Measurements from ENCODE around the gene UNC5A.

The UNC5A gene

DNA sequence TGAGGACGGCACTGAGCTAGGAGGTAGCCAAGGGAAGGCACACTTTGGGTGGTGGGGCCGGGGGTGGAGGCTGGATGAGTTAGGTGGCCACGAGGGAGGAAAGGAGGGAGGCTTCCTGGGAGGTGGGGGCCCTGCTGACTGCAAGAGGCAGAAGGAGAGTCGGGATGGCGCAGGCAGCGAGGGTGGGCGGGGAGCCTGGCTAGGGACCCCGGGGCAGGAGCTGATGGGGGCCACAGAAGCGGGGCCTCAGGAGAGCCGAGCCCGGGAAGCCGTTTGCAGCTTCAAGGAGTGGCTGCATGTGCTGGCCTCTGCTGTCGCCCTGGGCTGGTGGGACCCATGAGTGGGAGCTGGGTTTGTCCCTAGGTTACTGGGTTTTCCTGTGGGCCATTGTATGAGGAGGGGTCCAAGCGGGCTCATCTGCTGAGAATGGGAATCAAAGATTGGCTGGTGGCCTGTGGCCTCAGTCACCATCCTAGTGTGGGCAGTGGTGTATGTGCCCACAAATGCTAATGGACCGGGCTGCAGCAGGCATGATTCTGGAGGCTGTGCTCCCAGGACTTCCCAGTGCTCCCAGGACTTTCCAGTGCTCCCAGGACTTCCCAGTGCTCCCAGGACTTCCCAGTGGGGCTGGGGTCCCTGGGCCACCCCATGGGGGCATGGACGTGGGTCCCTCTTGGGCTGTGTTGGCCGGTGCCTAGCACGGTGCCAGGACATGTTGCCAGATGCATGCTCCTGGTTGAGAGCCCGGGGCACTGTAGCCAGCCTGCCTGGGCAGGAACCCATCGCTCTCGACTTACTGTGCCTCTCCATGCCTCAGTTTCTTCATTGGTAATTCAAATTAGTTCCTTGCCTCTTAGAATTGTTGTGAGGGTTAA lies 40.2 kb downstream of the UNC5A start (continued):
- TF ChIP-seq, protein P1, sequence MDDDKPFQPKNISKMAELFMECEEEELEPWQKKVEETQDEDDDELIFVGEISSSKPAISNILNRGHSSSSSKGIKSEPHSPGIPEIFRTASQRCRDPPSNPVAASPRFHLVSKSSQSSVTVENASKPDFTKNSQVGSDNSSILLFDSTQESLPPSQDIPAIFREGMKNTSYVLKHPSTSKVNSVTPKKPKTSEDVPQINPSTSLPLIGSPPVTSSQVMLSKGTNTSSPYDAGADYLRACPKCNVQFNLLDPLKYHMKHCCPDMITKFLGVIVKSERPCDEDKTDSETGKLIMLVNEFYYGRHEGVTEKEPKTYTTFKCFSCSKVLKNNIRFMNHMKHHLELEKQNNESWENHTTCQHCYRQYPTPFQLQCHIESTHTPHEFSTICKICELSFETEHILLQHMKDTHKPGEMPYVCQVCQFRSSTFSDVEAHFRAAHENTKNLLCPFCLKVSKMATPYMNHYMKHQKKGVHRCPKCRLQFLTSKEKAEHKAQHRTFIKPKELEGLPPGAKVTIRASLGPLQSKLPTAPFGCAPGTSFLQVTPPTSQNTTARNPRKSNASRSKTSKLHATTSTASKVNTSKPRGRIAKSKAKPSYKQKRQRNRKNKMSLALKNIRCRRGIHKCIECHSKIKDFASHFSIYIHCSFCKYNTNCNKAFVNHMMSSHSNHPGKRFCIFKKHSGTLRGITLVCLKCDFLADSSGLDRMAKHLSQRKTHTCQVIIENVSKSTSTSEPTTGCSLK (tag by site-specific recombination; IDR thresholded peaks at IDR 0.05), result no peak
- TF ChIP-seq ZNF621 (tag by site-specific recombination; IDR thresholded peaks at IDR 0.05), result no peak
- no peak for TF ChIP-seq ZNF148 (tag by site-specific recombination; IDR thresholded peaks at IDR 0.05; ENCODE audit: borderline replicate concordance)
- no peak for TF ChIP-seq ZNF571 (tag by site-specific recombination; IDR thresholded peaks at IDR 0.05)

DNA sequence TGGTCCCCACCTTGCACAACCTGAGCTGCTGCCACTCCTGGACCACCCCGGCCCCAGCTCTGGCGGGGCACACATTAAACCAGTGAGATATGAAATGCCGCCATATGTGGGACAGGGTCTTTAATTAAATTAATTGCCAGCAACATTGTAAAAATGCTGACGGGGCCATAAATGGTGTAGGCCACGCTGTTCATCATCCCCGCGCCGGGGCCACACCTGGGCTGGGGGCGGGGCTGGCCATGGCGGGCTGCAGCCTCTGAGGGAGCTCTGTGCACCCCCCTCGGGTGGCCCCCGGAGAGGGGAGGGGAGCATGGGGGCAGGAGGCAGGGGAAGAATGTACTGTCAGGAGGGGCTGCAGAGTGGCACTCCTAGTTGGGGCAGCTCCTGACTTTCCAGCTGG lies 41.0 kb downstream of the UNC5A start:
- POLR2A ChIA-PET, result no interaction called here
- CTCF ChIA-PET, result interaction anchor here (2.0 kb wide), 1 partner anchor 191 kb away, joined by 4 read pairs; no protein-coding TSS in a partner anchor
- no peaks in the 10 kb centered on the region for H3K4me1 ChIP-seq (ENCODE audit: control insufficient read depth, insufficient read depth, low read length)
- no peaks in the 10 kb centered on the region for H3K36me3 ChIP-seq (ENCODE audit: control insufficient read depth in 2 of 2, insufficient read depth in 1 of 2, low read length in 2 of 2)
- TF ChIP-seq, protein P2, sequence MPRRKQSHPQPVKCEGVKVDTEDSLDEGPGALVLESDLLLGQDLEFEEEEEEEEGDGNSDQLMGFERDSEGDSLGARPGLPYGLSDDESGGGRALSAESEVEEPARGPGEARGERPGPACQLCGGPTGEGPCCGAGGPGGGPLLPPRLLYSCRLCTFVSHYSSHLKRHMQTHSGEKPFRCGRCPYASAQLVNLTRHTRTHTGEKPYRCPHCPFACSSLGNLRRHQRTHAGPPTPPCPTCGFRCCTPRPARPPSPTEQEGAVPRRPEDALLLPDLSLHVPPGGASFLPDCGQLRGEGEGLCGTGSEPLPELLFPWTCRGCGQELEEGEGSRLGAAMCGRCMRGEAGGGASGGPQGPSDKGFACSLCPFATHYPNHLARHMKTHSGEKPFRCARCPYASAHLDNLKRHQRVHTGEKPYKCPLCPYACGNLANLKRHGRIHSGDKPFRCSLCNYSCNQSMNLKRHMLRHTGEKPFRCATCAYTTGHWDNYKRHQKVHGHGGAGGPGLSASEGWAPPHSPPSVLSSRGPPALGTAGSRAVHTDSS (tag by site-specific recombination; IDR thresholded peaks at IDR 0.05), result no peak
- TF ChIP-seq ZNF404 (tag by site-specific recombination; IDR thresholded peaks at IDR 0.05) (no peak), ZNF2 (tag by site-specific recombination; IDR thresholded peaks at IDR 0.05) (no peak), ZFHX2 (tag by site-specific recombination; conservative IDR thresholded peaks at IDR 0.05) (0 out of 2 replicates have a peak, but pooled peaks have one; percentile 3), ZNF302 (tag by site-specific recombination; IDR thresholded peaks at IDR 0.05; ENCODE audit: low read depth) (no peak), HOXA7 (CRISPR knock-in tag; IDR thresholded peaks at IDR 0.05; ENCODE audit: borderline replicate concordance) (no peak)
- H3K4me3 ChIP-seq (ENCODE audit: low read depth, low read length), result no peak overlapping the region
- no peak overlapping the region for H3K27ac ChIP-seq (ENCODE audit: extremely low read depth, low read depth, low read length)
- H3K9me3 ChIP-seq (ENCODE audit: control insufficient read depth, insufficient read depth, low read depth, low read length), result no peaks in the 10 kb centered on the region

GRCh38 chr5:176851871-176852658 lies 41.7 kb downstream of the UNC5A start:
- H3K4me3 ChIP-seq (ENCODE audit: low read depth, low read length), result no peak overlapping the region
- H3K4me1 ChIP-seq (ENCODE audit: control insufficient read depth, insufficient read depth, low read length), result no peaks in the 10 kb centered on the region
- ChIA-PET CTCF (interaction anchor here (0.6 to 2.0 kb wide), 3 partner anchors 39 to 602 kb away, joined by 3 to 4 read pairs (median 3); no protein-coding TSS in a partner anchor), POLR2A (interaction anchor here (0.5 kb wide), 1 partner anchor 16 kb away, joined by 3 read pairs; no protein-coding TSS in a partner anchor)
- H3K27ac ChIP-seq (ENCODE audit: extremely low read depth, low read depth, low read length), result no peak overlapping the region
- no peaks in the 10 kb centered on the region for H3K36me3 ChIP-seq (ENCODE audit: control insufficient read depth in 2 of 2, insufficient read depth in 1 of 2, low read length in 2 of 2)
- H3K9me3 ChIP-seq (ENCODE audit: control insufficient read depth, insufficient read depth, low read depth, low read length), result no peaks in the 10 kb centered on the region
- TF ChIP-seq HOXA7 (CRISPR knock-in tag; IDR thresholded peaks at IDR 0.05; ENCODE audit: borderline replicate concordance), result no peak
- no peak for TF ChIP-seq ZNF16 (tag by site-specific recombination; IDR thresholded peaks at IDR 0.05; ENCODE audit: low read depth)
- TF ChIP-seq ZNF654 (tag by site-specific recombination; IDR thresholded peaks at IDR 0.05; ENCODE audit: low read depth), result no peak
- TF ChIP-seq MYNN (tag by site-specific recombination; IDR thresholded peaks at IDR 0.05; ENCODE audit: borderline replicate concordance), result no peak
- peak; percentile 42; the same call in 1 of the 2 replicates for TF ChIP-seq ZNF335 (tag by site-specific recombination; conservative IDR thresholded peaks at IDR 0.05)
- peak; percentile 70; the same call in 1 of the 2 replicates for TF ChIP-seq ZSCAN4 (tag by site-specific recombination; IDR thresholded peaks at IDR 0.05)
- TF ChIP-seq KLF16 (tag by site-specific recombination; IDR thresholded peaks at IDR 0.05), result no peak
- peak; percentile 3 for TF ChIP-seq ZBTB26 (tag by site-specific recombination; optimal IDR thresholded peaks at IDR 0.05)
- TF ChIP-seq HOXD13 (CRISPR knock-in tag; IDR thresholded peaks at IDR 0.05; ENCODE audit: borderline replicate concordance), result no peak
